Measurements from ENCODE around the gene NRAS. TPM values are rescaled to one million over a fixed set of nuclear protein-coding genes. Genes with fewer than 3 reads are reported as not detected.

The NRAS gene
- total RNA-seq, 2 donors from 2014 or later: 13.8 to 17.4 TPM

DNA sequence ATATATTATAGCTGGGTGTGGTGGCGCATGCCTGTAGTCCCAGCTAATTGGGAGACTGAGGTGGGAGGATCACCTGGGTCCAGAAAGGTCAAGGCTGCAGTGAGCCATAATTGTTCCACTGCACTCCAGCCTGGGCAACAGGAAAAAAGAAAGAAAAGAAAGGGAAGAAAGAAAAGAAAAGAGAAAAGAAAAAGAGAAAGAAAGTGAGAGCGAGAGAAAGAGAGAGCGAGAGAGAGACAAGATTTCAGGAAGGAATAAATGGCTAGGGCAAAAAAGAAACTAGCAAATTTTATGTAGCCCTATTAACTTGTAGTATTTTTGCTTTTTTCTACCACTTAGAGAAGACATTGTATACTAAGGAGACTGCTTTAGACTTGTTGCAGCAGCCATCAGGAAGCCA lies 6.2 kb downstream of the NRAS start:
- Histone ChIP-seq H3K27ac (no peak overlapping the region), H3K27me3 (no peaks in the 10 kb centered on the region), H3K4me1 (peaks cover 4% of the 10 kb centered on the region), H3K9me3 (no peaks in the 10 kb centered on the region), H3K36me3 (replicated peaks in 1 of 2; ENCODE audit: insufficient read depth in 1 of 2, low read depth in 2 of 2) (peaks cover 0 to 36% of the 10 kb centered on the region in 2 donors), H3K4me3 (no peak overlapping the region)
- ATAC-seq: no peak
- TF ChIP-seq POLR2A (IDR thresholded peaks at IDR 0.05): no peak
- TF ChIP-seq, protein P1, sequence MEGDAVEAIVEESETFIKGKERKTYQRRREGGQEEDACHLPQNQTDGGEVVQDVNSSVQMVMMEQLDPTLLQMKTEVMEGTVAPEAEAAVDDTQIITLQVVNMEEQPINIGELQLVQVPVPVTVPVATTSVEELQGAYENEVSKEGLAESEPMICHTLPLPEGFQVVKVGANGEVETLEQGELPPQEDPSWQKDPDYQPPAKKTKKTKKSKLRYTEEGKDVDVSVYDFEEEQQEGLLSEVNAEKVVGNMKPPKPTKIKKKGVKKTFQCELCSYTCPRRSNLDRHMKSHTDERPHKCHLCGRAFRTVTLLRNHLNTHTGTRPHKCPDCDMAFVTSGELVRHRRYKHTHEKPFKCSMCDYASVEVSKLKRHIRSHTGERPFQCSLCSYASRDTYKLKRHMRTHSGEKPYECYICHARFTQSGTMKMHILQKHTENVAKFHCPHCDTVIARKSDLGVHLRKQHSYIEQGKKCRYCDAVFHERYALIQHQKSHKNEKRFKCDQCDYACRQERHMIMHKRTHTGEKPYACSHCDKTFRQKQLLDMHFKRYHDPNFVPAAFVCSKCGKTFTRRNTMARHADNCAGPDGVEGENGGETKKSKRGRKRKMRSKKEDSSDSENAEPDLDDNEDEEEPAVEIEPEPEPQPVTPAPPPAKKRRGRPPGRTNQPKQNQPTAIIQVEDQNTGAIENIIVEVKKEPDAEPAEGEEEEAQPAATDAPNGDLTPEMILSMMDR (IDR thresholded peaks at IDR 0.05): no peak
- 97% methylated on average over 3 of the region's 3 CpGs for WGBS, 2 donors
- DNase-seq: no peak
- intact Hi-C loops (cut with DNase I): no loop called here

DNA sequence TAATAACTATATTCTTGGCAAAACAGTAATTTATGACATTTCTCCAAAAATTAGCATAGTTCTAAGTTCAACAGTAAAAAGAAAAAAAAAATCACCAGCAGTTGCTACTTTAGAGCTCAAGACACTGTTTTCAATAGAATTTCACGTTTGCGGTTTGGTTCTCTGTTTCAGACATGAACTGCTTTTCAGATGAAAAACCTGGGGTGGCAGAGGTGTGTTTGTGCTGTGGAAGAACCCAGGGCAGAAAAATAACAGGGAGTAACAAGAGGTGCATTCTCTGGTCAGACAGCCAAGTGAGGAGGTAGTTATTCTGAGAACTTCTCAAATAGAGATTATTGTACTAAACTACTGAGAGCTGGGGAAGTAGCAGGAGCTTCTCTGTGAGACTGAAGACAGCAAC lies 9.0 kb downstream of the NRAS start:
- intact Hi-C loops (cut with DNase I): no loop called here
- H3K36me3 ChIP-seq (replicated peaks in 1 of 2; ENCODE audit: insufficient read depth in 1 of 2, low read depth in 2 of 2): peaks cover 0 to 29% of the 10 kb centered on the region in 2 donors
- no peak overlapping the region for H3K27ac ChIP-seq
- H3K27me3 ChIP-seq: no peaks in the 10 kb centered on the region
- H3K9me3 ChIP-seq: no peaks in the 10 kb centered on the region
- DNase-seq: no peak
- no peak overlapping the region for H3K4me3 ChIP-seq
- no peak for ATAC-seq
- H3K4me1 ChIP-seq: no peaks in the 10 kb centered on the region
- TF ChIP-seq, protein P1 (IDR thresholded peaks at IDR 0.05): no peak
- no peak for TF ChIP-seq POLR2A (IDR thresholded peaks at IDR 0.05)
- WGBS, 2 donors: 83 to 90% methylated on average over 2 of the region's 2 CpGs

DNA sequence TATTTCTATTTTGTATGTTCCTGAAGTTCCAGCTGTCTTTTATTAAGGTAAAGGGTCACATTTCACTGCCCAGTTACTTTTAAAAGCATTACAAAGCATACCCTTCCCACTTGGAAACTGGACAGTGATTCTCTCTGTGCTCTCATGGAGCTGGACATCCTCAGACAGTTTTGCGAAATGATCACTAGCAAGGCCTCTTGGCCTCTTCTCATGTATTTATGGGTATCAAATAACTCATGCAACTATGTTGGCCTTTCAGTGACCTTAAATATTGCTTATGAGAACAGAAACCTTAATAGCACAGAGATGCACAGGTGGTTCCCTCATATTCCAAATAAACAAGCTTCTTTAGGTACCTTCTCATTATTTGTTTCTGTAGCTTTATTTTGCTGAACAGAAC lies 13.3 kb downstream of the NRAS start:
- Histone ChIP-seq H3K36me3 (replicated peaks in 1 of 2; ENCODE audit: insufficient read depth in 1 of 2, low read depth in 2 of 2) (peaks cover 0 to 23% of the 10 kb centered on the region in 2 donors), H3K4me3 (no peak overlapping the region), H3K9me3 (no peaks in the 10 kb centered on the region), H3K27ac (no peak overlapping the region), H3K27me3 (no peaks in the 10 kb centered on the region), H3K4me1 (no peaks in the 10 kb centered on the region)
- TF ChIP-seq, protein P1 (IDR thresholded peaks at IDR 0.05): no peak
- TF ChIP-seq POLR2A (IDR thresholded peaks at IDR 0.05): no peak
- DNase-seq (no peak), ATAC-seq (no peak)
- intact Hi-C loops (cut with DNase I): no loop called here
- WGBS, 2 donors: 86 to 94% methylated on average over 1 of the region's 1 CpG

DNA sequence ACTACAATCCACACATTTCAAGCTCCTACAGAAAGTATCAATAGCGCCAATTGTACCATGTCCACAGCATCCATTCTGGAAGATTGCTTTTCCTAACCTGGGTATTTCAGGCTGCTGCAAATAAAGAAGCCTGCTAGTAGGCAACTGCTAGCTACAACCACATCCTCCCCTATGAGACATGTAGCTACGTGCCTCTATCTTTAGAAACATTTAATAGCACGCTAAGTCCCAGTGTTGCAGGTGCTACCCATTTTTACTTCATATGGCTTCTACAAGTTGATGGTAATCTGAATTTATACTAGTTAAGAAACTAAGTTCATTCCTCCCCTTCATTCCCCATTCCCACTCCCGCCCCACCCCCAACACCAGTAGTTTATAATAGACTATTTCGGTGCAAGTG lies 13.8 kb downstream of the NRAS start:
- 87 to 96% methylated on average over 5 of the region's 5 CpGs for WGBS, 2 donors
- intact Hi-C loops (cut with DNase I): no loop called here
- H3K36me3 ChIP-seq (replicated peaks in 1 of 2; ENCODE audit: insufficient read depth in 1 of 2, low read depth in 2 of 2): peaks cover 0 to 18% of the 10 kb centered on the region in 2 donors
- H3K9me3 ChIP-seq: no peaks in the 10 kb centered on the region
- H3K4me3 ChIP-seq: no peak overlapping the region
- no peaks in the 10 kb centered on the region for H3K4me1 ChIP-seq
- TF ChIP-seq, protein P1 (IDR thresholded peaks at IDR 0.05): no peak
- no peak for TF ChIP-seq POLR2A (IDR thresholded peaks at IDR 0.05)
- no peak for ATAC-seq
- H3K27me3 ChIP-seq: no peaks in the 10 kb centered on the region
- H3K27ac ChIP-seq: no peak overlapping the region
- DNase-seq: no peak

DNA sequence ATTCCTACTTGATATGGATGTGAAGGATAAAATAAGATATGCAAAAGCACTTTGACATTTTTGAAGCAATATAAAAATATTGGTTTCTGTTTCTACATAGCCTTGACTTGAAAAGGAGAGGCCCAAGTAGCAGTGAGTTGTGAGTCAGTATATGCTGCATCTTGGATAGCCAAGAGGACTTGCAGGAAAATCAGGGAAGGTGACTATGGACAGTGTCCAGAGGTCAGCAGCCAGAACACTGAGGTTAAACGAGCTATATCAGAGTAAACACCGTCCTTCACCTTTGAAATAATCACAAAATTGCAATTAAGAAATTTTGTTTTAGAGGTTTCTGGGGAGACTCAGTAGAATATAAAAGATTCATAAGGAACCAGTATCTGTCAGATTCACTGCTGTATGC lies 14.6 kb downstream of the NRAS start:
- Histone ChIP-seq H3K4me1 (no peaks in the 10 kb centered on the region), H3K27ac (no peak overlapping the region), H3K36me3 (replicated peaks in 1 of 2; ENCODE audit: insufficient read depth in 1 of 2, low read depth in 2 of 2) (peaks cover 0 to 12% of the 10 kb centered on the region in 2 donors), H3K9me3 (no peaks in the 10 kb centered on the region), H3K27me3 (no peaks in the 10 kb centered on the region), H3K4me3 (no peak overlapping the region)
- WGBS, 2 donors: 36 to 50% methylated on average over 2 of the region's 2 CpGs
- intact Hi-C loops (cut with DNase I): no loop called here
- no peak for ATAC-seq
- no peak for DNase-seq
- TF ChIP-seq POLR2A (IDR thresholded peaks at IDR 0.05): no peak
- TF ChIP-seq, protein P1 (IDR thresholded peaks at IDR 0.05): no peak

Data from body of pancreas (tissue), 4 donors.